SU-DHL-6 (cell line): ENCODE measurements around the gene SMARCD3.
A peak's percentile ranks its signal among the peaks of the same experiment; 100 is the strongest.

Source experiments
- H2AFZ ChIP-seq: fragments of 200-600 bp; sonication (generic); 2 replicates; pipeline ENCODE4 v1.6.1; 2014; ENCODE audit warnings: low read depth, mild to moderate bottlenecking, moderate library complexity, mixed read lengths, antibody characterized with exemption, low read length; ENCODE audit not compliant: severe bottlenecking
- H3F3A ChIP-seq: fragments of 200-600 bp; shearing (Covaris generic); 2 replicates; pipeline ENCODE4 v1.6.0; 2016; ENCODE audit warnings: antibody characterized with exemption, mild to moderate bottlenecking; ENCODE audit not compliant: insufficient read depth
- H3K27ac ChIP-seq: fragments of 200-600 bp; sonication (generic); 2 replicates; pipeline ENCODE4 v1.5.1; 2016; ENCODE audit warnings: low read depth, mild to moderate bottlenecking, low read length, moderate library complexity, mixed read lengths
- H3K27me3 ChIP-seq: fragments of 200-600 bp; sonication (generic), shearing (Covaris generic); 2 replicates; pipeline ENCODE4 v1.6.0; 2014; ENCODE audit warnings: mild to moderate bottlenecking, low read length
- H3K36me3 ChIP-seq: fragments of 200-600 bp; sonication (generic); 2 replicates; pipeline ENCODE4 v1.6.1; 2014; ENCODE audit warnings: mild to moderate bottlenecking, low read length, mixed read lengths
- H3K4me2 ChIP-seq: fragments of 300-600, 200-600 bp; shearing (Covaris generic), sonication (generic); 2 replicates; pipeline ENCODE4 v1.6.0; 2014; ENCODE audit warnings: low read length, low read depth, mild to moderate bottlenecking; ENCODE audit not compliant: poor library complexity, severe bottlenecking
- H3K4me3 ChIP-seq: fragments of 200-600 bp; sonication (generic); 2 replicates; pipeline ENCODE4 v1.5.1; 2014; ENCODE audit warnings: antibody characterized with exemption, low read length, mild to moderate bottlenecking, mixed read lengths; ENCODE audit not compliant: insufficient read depth, poor library complexity, severe bottlenecking
- H3K79me2 ChIP-seq: fragments of 200-600 bp; sonication (generic); 2 replicates; pipeline ENCODE4 v1.6.1; 2014; ENCODE audit warnings: mild to moderate bottlenecking, low read length, moderate library complexity; ENCODE audit not compliant: insufficient read depth
- H3K9ac ChIP-seq: fragments of 200-600 bp; sonication (generic); 2 replicates; pipeline ENCODE4 v1.7.0; 2014; ENCODE audit warnings: mild to moderate bottlenecking, low read length
- H3K9me2 ChIP-seq: fragments of 200-600 bp; sonication (generic); replicated peaks from 2 replicates; pipeline ENCODE4 v1.6.1; 2014; ENCODE audit warnings: low read length; ENCODE audit not compliant: insufficient read depth
- H3K9me3 ChIP-seq: fragments of 200-600 bp; sonication (generic); 2 replicates; pipeline ENCODE4 v1.6.1; 2014; ENCODE audit warnings: low read length, mixed read lengths; ENCODE audit not compliant: insufficient read depth
- H4K20me1 ChIP-seq: fragments of 200-600 bp; sonication (generic); 2 replicates; pipeline ENCODE4 v1.6.1; 2014; ENCODE audit warnings: low read depth, mild to moderate bottlenecking, antibody characterized with exemption, low read length, moderate library complexity, mixed read lengths
- CTCF ChIP-seq: fragments of 200-600 bp; sonication (generic); IDR thresholded peaks from one replicate; pipeline ENCODE4 v1.5.1; 2017; ENCODE audit warnings: antibody characterized with exemption, mild to moderate bottlenecking, low read length, moderate library complexity; ENCODE audit not compliant: insufficient read depth, poor library complexity, severe bottlenecking
- EZH2phosphoT487 ChIP-seq: fragments of 200-600 bp; sonication (generic), shearing (Covaris generic); conservative IDR thresholded peaks from 2 replicates; pipeline ENCODE4 v1.6.1; 2018; ENCODE audit warnings: mild to moderate bottlenecking, antibody characterized with exemption, low read length, moderate library complexity, mixed read lengths

SMARCD3 gene

DNA sequence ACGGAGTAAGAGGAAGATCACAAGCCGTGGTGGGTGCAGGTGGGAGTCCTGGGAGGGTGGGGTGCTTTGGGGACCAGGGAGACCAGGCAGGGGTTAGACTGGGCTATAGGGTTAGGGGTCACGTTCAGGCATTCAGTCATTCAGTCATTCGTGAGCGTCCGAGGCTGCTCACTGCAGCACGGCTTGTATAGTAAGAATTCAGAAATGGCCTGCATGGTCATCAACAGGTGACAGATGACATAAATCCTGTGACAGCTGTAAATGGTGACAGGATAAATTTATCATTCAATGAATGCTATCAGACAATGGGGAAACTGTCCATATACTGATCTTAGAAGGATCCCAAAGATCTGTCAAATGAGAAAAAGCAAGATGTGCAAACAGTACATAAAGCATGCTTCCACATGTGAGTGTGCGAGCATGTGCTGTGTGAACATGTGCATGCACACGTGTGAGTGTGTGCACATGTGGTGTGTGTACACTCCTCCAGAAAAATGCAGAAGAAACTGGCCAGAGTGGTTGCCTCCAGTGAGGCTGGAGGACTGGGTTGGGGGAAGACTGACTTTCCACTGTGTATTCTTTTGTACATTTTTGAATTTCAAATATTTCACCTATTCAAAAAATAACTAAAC is 32.0 kb upstream of the SMARCD3 start:
- Histone ChIP-seq H3K4me3 (no peak overlapping the region), H3F3A (no peaks in the 10 kb centered on the region), H3K27me3 (no peaks in the 10 kb centered on the region; the same call in 1 of the 2 replicates)

DNA sequence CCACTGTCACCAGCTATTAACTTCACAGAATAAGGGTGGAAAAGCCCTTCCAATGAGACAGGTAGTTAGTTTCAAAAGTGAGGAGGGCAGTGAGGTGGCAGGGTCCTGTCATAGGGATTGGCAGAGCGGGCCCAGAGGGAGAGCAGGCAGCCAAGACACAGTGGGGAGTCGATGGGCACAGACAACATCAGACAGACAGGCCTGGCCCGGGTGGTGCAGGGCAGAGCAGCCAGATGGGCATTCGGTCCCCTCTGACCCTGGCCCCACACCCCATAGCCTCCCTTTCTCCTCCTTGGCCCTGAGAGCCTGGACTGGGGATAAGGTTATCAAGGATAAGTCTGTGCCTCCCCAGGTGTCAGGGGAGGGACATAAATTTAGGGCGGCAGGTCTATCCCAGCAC is 31.4 kb upstream of the SMARCD3 start:
- Histone ChIP-seq H2AFZ (no peak overlapping the region), H3K27ac (no peak overlapping the region), H3K9me3 (no peaks in the 10 kb centered on the region), H3K36me3 (no peaks in the 10 kb centered on the region), H3K4me3 (no peak overlapping the region), H3F3A (no peaks in the 10 kb centered on the region), H3K9me2 (no peaks in the 10 kb centered on the region), H3K9ac (no peak overlapping the region), H3K4me2 (no peak overlapping the region), H3K79me2 (no peaks in the 10 kb centered on the region), H4K20me1 (no peaks in the 10 kb centered on the region), H3K27me3 (no peaks in the 10 kb centered on the region)
- TF ChIP-seq EZH2phosphoT487 = no peak

More for the DNA sequence above, 32.0 kb upstream of the SMARCD3 start:
- no peak for TF ChIP-seq CTCF
- no peak for TF ChIP-seq EZH2phosphoT487
- Histone ChIP-seq H3K9ac (no peak overlapping the region), H3K9me3 (no peaks in the 10 kb centered on the region), H2AFZ (no peak overlapping the region), H3K27ac (no peak overlapping the region), H3K4me2 (no peak overlapping the region), H3K79me2 (no peaks in the 10 kb centered on the region), H3K36me3 (no peaks in the 10 kb centered on the region), H4K20me1 (no peaks in the 10 kb centered on the region), H3K9me2 (no peaks in the 10 kb centered on the region)

DNA sequence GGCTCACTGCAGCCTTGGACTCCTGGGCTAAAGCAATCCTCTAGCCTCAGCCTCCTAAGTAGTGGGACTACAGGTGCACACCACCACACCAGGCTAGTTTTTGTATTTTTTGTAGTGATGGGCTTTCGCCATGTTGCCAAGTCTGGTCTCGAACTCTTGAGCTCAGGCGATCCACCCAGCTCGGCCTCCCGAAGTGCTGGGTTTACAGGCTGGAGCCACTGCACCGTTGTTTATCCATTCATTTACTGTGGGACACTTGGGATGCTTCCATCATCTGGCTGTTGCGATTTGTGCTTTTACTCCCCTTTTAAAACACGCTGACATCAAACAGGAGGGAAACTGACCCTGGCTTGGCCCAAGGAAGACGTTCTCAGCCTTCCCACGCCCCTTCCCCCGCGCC is 30.5 kb upstream of the SMARCD3 start:
- Histone ChIP-seq H3K36me3 (no peaks in the 10 kb centered on the region), H3K9me2 (no peaks in the 10 kb centered on the region), H3K27ac (no peak overlapping the region), H3K4me2 (no peak overlapping the region), H3F3A (no peaks in the 10 kb centered on the region), H3K79me2 (no peaks in the 10 kb centered on the region), H4K20me1 (no peaks in the 10 kb centered on the region), H3K9ac (no peak overlapping the region), H3K27me3 (no peaks in the 10 kb centered on the region), H2AFZ (no peak overlapping the region), H3K9me3 (no peaks in the 10 kb centered on the region), H3K4me3 (no peak overlapping the region)
- TF ChIP-seq CTCF = no peak
- TF ChIP-seq EZH2phosphoT487 = no peak

- H3K27me3 ChIP-seq = no peaks in the 10 kb centered on the region
- H3K79me2 ChIP-seq = no peaks in the 10 kb centered on the region
- no peak overlapping the region for H3K4me2 ChIP-seq
- no peaks in the 10 kb centered on the region for H3K9me2 ChIP-seq
- H3F3A ChIP-seq = no peaks in the 10 kb centered on the region
- H3K27ac ChIP-seq = no peak overlapping the region
- no peaks in the 10 kb centered on the region for H4K20me1 ChIP-seq
- peak overlapping the region; percentile 80 for H2AFZ ChIP-seq
- no peaks in the 10 kb centered on the region for H3K36me3 ChIP-seq
- H3K9ac ChIP-seq = no peak overlapping the region
- no peak overlapping the region for H3K4me3 ChIP-seq
- no peak for TF ChIP-seq EZH2phosphoT487
- no peak for TF ChIP-seq CTCF
- H3K9me3 ChIP-seq = no peaks in the 10 kb centered on the region
Measured at GRCh38 chr7:151277631-151278030, 29.1 kb upstream of the SMARCD3 start.
